Endothelial cell (in vitro differentiated cells): ENCODE results near the gene CSNK1G1. TPM values are rescaled to one million over a fixed set of nuclear protein-coding genes. Genes with fewer than 3 reads are reported as not detected.

Experiments
- DNase-seq: peaks from one replicate; pipeline ENCODE4 v3.0.0; 2021; ENCODE audit warnings: low spot score
- H3K27ac Mint-ChIP-seq: one replicate; pipeline ENCODE4 v1.8.0; 2021; ENCODE audit warnings: mixed read lengths, inconsistent platforms; ENCODE audit not compliant: unreplicated experiment
- H3K27me3 Mint-ChIP-seq: one replicate; pipeline ENCODE4 v1.8.0; 2021; ENCODE audit warnings: mild to moderate bottlenecking, moderate library complexity, mixed read lengths, inconsistent platforms; ENCODE audit not compliant: unreplicated experiment
- H3K36me3 Mint-ChIP-seq: one replicate; pipeline ENCODE4 v1.8.0; 2021; ENCODE audit warnings: mild to moderate bottlenecking, low read depth, mixed read lengths, inconsistent platforms; ENCODE audit not compliant: unreplicated experiment
- H3K4me1 Mint-ChIP-seq: one replicate; pipeline ENCODE4 v1.8.0; 2021; ENCODE audit warnings: mild to moderate bottlenecking, mixed read lengths, inconsistent platforms; ENCODE audit not compliant: unreplicated experiment
- H3K4me3 Mint-ChIP-seq: one replicate; pipeline ENCODE4 v1.8.0; 2021; ENCODE audit warnings: mild to moderate bottlenecking, mixed read lengths, inconsistent platforms; ENCODE audit not compliant: unreplicated experiment
- H3K9me3 Mint-ChIP-seq: one replicate; pipeline ENCODE4 v1.8.0; 2021; ENCODE audit warnings: mixed read lengths, inconsistent platforms; ENCODE audit not compliant: unreplicated experiment
- total RNA-seq: library from RNA; stranded (reverse); fragmentation: NEBNext Ultra II Directional; extraction: Animal tissue kit (Norgen Biotek cat#: 25700); gene quantifications from one replicate; pipeline ENCODE4 v1.2.1, GENCODE V29; 2021; ENCODE audit not compliant: unreplicated experiment
- TF ChIP-seq, protein P1 (sequence below): fragments of 200-600 bp; sonication (generic); IDR thresholded peaks from one replicate; pipeline ENCODE4 v1.5.0; 2021; ENCODE audit warnings: antibody characterized with exemption; ENCODE audit not compliant: unreplicated experiment

The CSNK1G1 gene
- total RNA-seq, 1 donor from 2014 or later: 22.9 TPM

DNA sequence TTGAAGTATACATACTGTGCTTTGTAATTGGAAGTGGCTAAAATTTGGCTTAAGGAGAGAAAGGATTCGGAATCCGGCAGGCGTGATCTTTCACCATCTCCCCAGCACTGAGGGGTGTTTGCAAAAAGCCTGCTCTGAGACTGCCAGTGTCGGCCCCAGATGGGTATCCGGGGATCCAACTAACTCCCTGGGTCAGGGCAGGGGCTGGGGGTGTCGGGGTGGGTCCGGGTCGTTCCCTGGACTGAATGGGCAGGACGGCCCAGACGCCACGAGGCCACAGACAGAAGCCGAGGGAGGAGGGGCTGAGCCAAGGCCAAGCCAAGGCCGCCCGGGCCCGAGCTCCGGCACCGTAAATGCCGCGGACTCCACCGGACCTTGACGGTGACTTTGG is 193.5 kb downstream of the CSNK1G1 start:
- H3K36me3 Mint-ChIP-seq: peaks cover 37% of the 10 kb centered on the region
- peak overlapping the region; percentile 86 for H3K27ac Mint-ChIP-seq
- TF ChIP-seq, protein P1, sequence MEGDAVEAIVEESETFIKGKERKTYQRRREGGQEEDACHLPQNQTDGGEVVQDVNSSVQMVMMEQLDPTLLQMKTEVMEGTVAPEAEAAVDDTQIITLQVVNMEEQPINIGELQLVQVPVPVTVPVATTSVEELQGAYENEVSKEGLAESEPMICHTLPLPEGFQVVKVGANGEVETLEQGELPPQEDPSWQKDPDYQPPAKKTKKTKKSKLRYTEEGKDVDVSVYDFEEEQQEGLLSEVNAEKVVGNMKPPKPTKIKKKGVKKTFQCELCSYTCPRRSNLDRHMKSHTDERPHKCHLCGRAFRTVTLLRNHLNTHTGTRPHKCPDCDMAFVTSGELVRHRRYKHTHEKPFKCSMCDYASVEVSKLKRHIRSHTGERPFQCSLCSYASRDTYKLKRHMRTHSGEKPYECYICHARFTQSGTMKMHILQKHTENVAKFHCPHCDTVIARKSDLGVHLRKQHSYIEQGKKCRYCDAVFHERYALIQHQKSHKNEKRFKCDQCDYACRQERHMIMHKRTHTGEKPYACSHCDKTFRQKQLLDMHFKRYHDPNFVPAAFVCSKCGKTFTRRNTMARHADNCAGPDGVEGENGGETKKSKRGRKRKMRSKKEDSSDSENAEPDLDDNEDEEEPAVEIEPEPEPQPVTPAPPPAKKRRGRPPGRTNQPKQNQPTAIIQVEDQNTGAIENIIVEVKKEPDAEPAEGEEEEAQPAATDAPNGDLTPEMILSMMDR: no peak
- H3K27me3 Mint-ChIP-seq: peaks cover 14% of the 10 kb centered on the region
- peaks cover 47% of the 10 kb centered on the region for H3K4me1 Mint-ChIP-seq
- peak overlapping the region; percentile 97 for H3K4me3 Mint-ChIP-seq
- no peaks in the 10 kb centered on the region for H3K9me3 Mint-ChIP-seq
- no peak for DNase-seq

DNA sequence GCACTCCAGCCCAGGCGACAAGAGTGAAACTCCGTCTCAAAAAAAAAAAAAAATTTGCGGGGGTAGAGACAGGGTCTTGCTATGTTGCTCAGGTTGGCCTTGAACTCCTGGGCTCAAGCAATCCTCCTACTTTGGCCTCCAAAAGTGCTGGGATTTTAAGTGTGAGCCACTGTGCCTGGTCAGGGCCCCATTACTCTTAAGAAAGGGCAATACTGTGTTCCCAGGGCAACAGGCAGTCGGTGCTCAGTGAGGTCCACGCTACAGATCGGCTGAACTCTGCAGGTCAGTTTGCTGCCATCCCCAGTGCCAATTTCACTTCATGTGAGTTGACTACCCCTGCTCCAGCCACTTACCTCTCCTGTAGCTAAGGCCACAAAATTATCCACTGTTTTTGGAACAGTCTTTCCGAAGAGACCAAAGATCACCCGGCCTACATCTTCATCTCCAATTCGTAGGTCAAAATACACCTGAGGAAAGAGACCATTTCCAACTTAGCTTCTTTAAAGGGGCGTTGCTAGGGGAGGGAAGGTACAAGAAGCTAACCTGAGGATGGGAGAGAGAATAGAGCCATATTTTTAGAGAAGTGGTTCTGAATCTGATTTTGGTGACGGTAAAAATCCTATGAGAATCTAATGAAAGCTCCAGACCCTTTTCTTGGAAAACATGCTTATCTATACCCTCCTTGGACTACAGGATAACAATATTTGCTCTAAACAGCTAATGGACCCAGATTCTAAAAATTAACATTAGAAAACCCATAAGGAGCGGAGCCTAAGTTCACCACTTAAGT is 194.1 kb downstream of the CSNK1G1 start:
- Mint-ChIP-seq H3K4me3 (peak overlapping the region; percentile 97), H3K4me1 (peaks cover 43% of the 10 kb centered on the region), H3K27me3 (peaks cover 14% of the 10 kb centered on the region), H3K36me3 (peaks cover 37% of the 10 kb centered on the region), H3K9me3 (no peaks in the 10 kb centered on the region), H3K27ac (peak overlapping the region; percentile 86)
- DNase-seq: no peak
- TF ChIP-seq, protein P1: no peak

DNA sequence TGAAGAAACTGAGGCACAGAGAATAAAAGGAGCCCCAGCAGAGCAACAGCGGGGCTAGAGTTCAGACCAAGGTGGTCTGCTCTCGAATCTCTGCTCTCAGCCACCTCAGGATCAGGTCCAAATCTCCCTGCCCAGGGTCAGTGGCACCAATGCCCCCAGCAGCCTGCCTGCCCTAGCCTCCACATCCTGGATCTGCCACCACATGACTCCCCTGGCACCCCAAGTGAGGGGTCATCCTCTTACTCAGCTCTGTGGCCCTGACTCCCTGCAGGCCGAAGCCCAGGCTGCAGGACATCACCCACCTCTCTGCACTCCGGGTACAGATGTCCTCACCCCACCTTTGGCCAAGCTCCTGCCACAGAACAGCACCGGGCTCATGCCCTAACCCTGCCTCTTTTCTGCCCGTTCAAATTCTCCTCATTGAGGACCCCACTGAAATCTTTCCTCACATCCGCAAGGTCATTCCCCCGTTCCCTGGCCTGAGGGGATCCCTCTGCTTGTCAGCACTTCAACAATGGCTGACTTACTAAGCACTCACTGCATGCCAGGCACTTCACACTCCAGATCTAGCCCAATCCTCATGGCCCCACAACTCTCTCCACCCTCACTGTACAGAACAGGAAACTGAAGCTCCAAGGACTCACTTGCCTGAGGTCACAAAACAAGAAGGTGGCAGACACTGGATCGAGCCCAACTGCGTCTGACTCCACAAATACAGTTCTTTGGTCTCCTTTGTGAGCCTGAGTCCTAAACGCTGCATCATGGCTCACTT is 197.4 kb downstream of the CSNK1G1 start:
- Mint-ChIP-seq H3K36me3 (peaks cover 41% of the 10 kb centered on the region), H3K4me3 (peak overlapping the region; percentile 56), H3K27ac (no peak overlapping the region), H3K27me3 (peaks cover 17% of the 10 kb centered on the region), H3K9me3 (no peaks in the 10 kb centered on the region), H3K4me1 (peaks cover 31% of the 10 kb centered on the region)
- TF ChIP-seq, protein P1: no peak
- DNase-seq: no peak

DNA sequence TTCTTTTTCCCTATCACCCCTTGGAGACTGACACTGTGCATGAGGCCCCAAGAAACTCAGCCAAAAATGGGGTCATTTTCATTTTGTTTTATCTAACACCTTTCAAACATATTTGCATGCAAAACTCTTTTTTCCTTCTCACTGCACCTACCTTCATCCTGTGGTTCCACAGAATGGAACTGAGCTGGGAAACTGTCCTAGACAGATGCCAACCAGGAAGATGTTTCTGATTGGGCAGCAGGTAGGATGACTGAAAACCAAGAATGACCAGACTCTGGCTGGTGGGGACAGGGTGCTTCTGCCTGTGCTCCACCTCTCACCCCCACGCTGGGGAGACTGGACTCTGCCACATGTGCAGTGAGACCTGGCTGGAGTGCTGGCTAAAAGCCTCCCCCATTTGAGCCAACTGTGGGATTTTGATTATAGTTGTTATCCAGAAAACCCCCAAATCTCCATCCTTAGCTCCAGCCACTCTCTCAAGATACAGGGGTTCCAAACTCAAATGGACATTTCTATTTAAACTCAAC is 198.3 kb downstream of the CSNK1G1 start:
- H3K9me3 Mint-ChIP-seq: no peaks in the 10 kb centered on the region
- DNase-seq: no peak
- H3K4me1 Mint-ChIP-seq: peaks cover 28% of the 10 kb centered on the region
- peak overlapping the region; percentile 31 for H3K27ac Mint-ChIP-seq
- TF ChIP-seq, protein P1: no peak
- peak overlapping the region; percentile 6 for H3K4me3 Mint-ChIP-seq
- peaks cover 16% of the 10 kb centered on the region for H3K27me3 Mint-ChIP-seq
- H3K36me3 Mint-ChIP-seq: peaks cover 40% of the 10 kb centered on the region
